HepG2 (cell line): ENCODE results near the gene APRT. TPM values are rescaled to one million over a fixed set of nuclear protein-coding genes. Genes with fewer than 3 reads are reported as not detected.
A peak's percentile ranks its signal among the peaks of the same experiment; 100 is the strongest.

Experiments
- ATAC-seq: fragments of 200-7000 bp; cut with Tn5 transposase; 3 replicates; pipeline ENCODE4 v1.9.1; 2020; ENCODE audit warnings: mild to moderate bottlenecking, moderate library complexity
- BruUV-seq: library from RNA; stranded (reverse); fragments of 400-500 nt; replicated peaks from 2 replicates; lab custom pipeline; 2021; lab: Mats Ljungman, UMichigan
- CTCF ChIA-PET: fragments of 300-600 bp; formaldehyde crosslinking; extraction: SDS; loops from one replicate; lab custom pipeline; 2021; ENCODE audit warnings: low total read pairs, inconsistent platforms, low intra/inter-chr PET ratio; lab: Yijun Ruan, JAX
- POLR2A ChIA-PET: fragments of 350-600 bp; sonication (Branson Sonifier 250); formaldehyde crosslinking; loops from one replicate; lab custom pipeline; 2020; ENCODE audit warnings: antibody characterized with exemption, inconsistent platforms; lab: Yijun Ruan, JAX
- DNase-seq: peaks from one replicate; pipeline ENCODE4 v3.0.0-alpha.2; 2015; ENCODE audit warnings: low spot score
- FAIRE-seq: peaks from 3 replicates; lab custom pipeline; 2011; peaks lifted over from hg19 to GRCh38; lab: Jason Lieb, UNC
- H2AFZ ChIP-seq: one replicate; pipeline ENCODE4 v1.6.1; 2011; ENCODE audit warnings: low read length, inconsistent platforms
- H3K27ac ChIP-seq: fragments of 300-600 bp; 3 replicates; pipeline ENCODE4 v1.8.0; 2011; ENCODE audit warnings: mixed run types, mild to moderate bottlenecking, mixed read lengths, low read length, inconsistent platforms; ENCODE audit not compliant: insufficient read depth; ENCODE audit errors: extremely low read length
- H3K27me3 ChIP-seq, 2 experiments: fragments of 200-600 bp in 1 of 2; 2 replicates in 1 of 2; 3 replicates in 1 of 2; pipeline versions ENCODE4 v1.6.0 to v1.8.0; 2011; ENCODE audit warnings: low read length in 2 of 2, mild to moderate bottlenecking in 2 of 2, moderate library complexity in 2 of 2, inconsistent platforms in 1 of 2; ENCODE audit not compliant: insufficient read depth in 2 of 2, control insufficient read depth in 1 of 2
- H3K36me3 ChIP-seq, 2 experiments: fragments of 200-600 bp in 1 of 2; replicated peaks in 1 of 2; 2 replicates in 1 of 2; 3 replicates in 1 of 2; pipeline versions ENCODE4 v1.5.1 to v1.8.0; 2011; ENCODE audit warnings: low read length in 2 of 2, inconsistent platforms in 1 of 2; ENCODE audit not compliant: insufficient read depth in 2 of 2, control insufficient read depth in 1 of 2
- H3K4me1 ChIP-seq: 2 replicates; pipeline ENCODE4 v1.5.1; 2012; ENCODE audit warnings: low read length, inconsistent platforms; ENCODE audit not compliant: insufficient read depth
- H3K4me2 ChIP-seq: 2 replicates; pipeline ENCODE4 v1.6.0; 2011; ENCODE audit warnings: low read depth, low read length, inconsistent platforms
- H3K4me3 ChIP-seq, 3 experiments: fragments of 200-600 bp in 1 of 3; sonication (generic), shearing (Covaris generic) in 1 of 3; replicated peaks in 1 of 3; 2 replicates each; pipeline ENCODE4 v1.5.1; 2011 to 2016; ENCODE audit warnings: low read length in 3 of 3, inconsistent platforms in 2 of 3, low read depth in 2 of 3, mild to moderate bottlenecking in 2 of 3, control low read depth in 1 of 3, mixed read lengths in 1 of 3; ENCODE audit not compliant: insufficient read depth in 1 of 3
- H3K79me2 ChIP-seq: one replicate; pipeline ENCODE4 v1.6.1; 2011; ENCODE audit warnings: low read length, inconsistent platforms; ENCODE audit not compliant: insufficient read depth
- H3K9ac ChIP-seq: 2 replicates; pipeline ENCODE4 v1.6.0; 2011; ENCODE audit warnings: mild to moderate bottlenecking, low read depth, low read length, inconsistent platforms; ENCODE audit not compliant: insufficient read depth
- H3K9me3 ChIP-seq: 2 replicates; pipeline ENCODE4 v1.5.1; 2012; ENCODE audit warnings: mild to moderate bottlenecking, low read length
- H4K20me1 ChIP-seq: 2 replicates; pipeline ENCODE4 v1.6.0; 2011; ENCODE audit warnings: inconsistent platforms, mild to moderate bottlenecking, low read length, moderate library complexity; ENCODE audit not compliant: insufficient read depth
- AGO2 ChIP-seq: fragments of 200-400 bp; formaldehyde crosslinking; optimal IDR thresholded peaks from 2 replicates; pipeline ENCODE3; 2017; ENCODE audit warnings: mild to moderate bottlenecking, low read depth, low read length, moderate library complexity
- CEBPB ChIP-seq: IDR thresholded peaks from 2 replicates; pipeline ENCODE4 v1.6.1; 2011; ENCODE audit warnings: low read depth, low read length, improper control_type of control experiment, borderline replicate concordance
- CENPX ChIP-seq: sonication (generic); formaldehyde crosslinking; IDR thresholded peaks from 2 replicates; pipeline ENCODE4 v1.9.0; 2021; ENCODE audit warnings: mild to moderate bottlenecking, missing genetic modification reagents, moderate library complexity
- ISX ChIP-seq: sonication (generic); formaldehyde crosslinking; conservative IDR thresholded peaks from 2 replicates; pipeline ENCODE4 v1.5.0; 2020; ENCODE audit warnings: missing genetic modification reagents
- POLR2A ChIP-seq, 2 experiments: IDR thresholded peaks; 2 replicates each; pipeline ENCODE4 v1.6.1; 2011; ENCODE audit warnings: low read depth in 2 of 2, low read length in 2 of 2, mild to moderate bottlenecking in 1 of 2, moderate library complexity in 1 of 2; ENCODE audit not compliant: insufficient read depth in 1 of 2
- SMAD9 ChIP-seq: sonication (generic); formaldehyde crosslinking; IDR thresholded peaks from 2 replicates; pipeline ENCODE4 v1.5.1; 2020; ENCODE audit warnings: mild to moderate bottlenecking, missing genetic modification reagents
- TBP ChIP-seq: sonication (generic); formaldehyde crosslinking; IDR thresholded peaks from 2 replicates; pipeline ENCODE4 v1.5.0; 2020; ENCODE audit warnings: missing genetic modification reagents
- ZNF274 ChIP-seq: sonication (generic); formaldehyde crosslinking; IDR thresholded peaks from 2 replicates; pipeline ENCODE4 v1.5.1; 2020; ENCODE audit warnings: mild to moderate bottlenecking, missing genetic modification reagents
- WGBS: methylation state at CpG from one replicate; pipeline ENCODE4 v1.1.6; 2017; ENCODE audit warnings: low lambda C conversion rate; 5-methylcytosine and 5-hydroxymethylcytosine counted together
- in situ Hi-C: cut with HindIII; loops from 2 replicates; pipeline ENCODE4 v1.10.0; 2017; ENCODE audit warnings: low pct_unique_long_range_greater_than_20kb; ENCODE audit not compliant: extremely low pct_ligation_motif_present
- intact Hi-C: fragments of 100-400 bp; cut with micrococcal nuclease; formaldehyde crosslinking; loops from one replicate; pipeline ENCODE4 v1.10.0; 2022; ENCODE audit not compliant: unreplicated experiment
- polyA plus RNA-seq, 8 experiments: library from polyadenylated mRNA; depleted of rRNA in 3 of 8; stranded (reverse) in 7 of 8; unstranded in 1 of 8; fragments of >200 nt; fragmentation: Illumina TruSeq in 4 of 8; extraction: Trizol in 4 of 8; gene quantifications; 2 replicates each; pipeline versions ENCODE4 v1.2.1 to v1.2.3, GENCODE V29; 2011 to 2016; ENCODE audit warnings: low read depth in 4 of 8, missing spikeins in 1 of 8, mixed read lengths in 1 of 8; ENCODE audit not compliant: insufficient read depth in 1 of 8
- total RNA-seq, 5 experiments: library from RNA; depleted of rRNA; stranded (reverse); fragments of >200 nt; fragmentation: Illumina TruSeq; extraction: Trizol; gene quantifications; 2 replicates each; pipeline ENCODE4 v1.2.3, GENCODE V29; 2016; ENCODE audit warnings: low read depth in 1 of 5
- TF ChIP-seq, protein P1 (sequence below): IDR thresholded peaks from 2 replicates; pipeline ENCODE4 v1.6.1; 2016; ENCODE audit warnings: control low read depth
- TF ChIP-seq, protein P2 (sequence below): sonication (generic); formaldehyde crosslinking; IDR thresholded peaks from 2 replicates; pipeline ENCODE4 v1.4.0; 2020; ENCODE audit warnings: mild to moderate bottlenecking, low read depth, missing genetic modification reagents
- TF ChIP-seq, protein P3 (sequence below): sonication (generic); formaldehyde crosslinking; IDR thresholded peaks from 2 replicates; pipeline ENCODE4 v1.4.0; 2020; ENCODE audit warnings: missing genetic modification reagents

Gene APRT
- total and polyA plus RNA-seq, 2 of the 13 experiments (the other 11 are each of a cell fraction or from before 2014, with no cell fraction given), result 155 to 242 TPM

DNA sequence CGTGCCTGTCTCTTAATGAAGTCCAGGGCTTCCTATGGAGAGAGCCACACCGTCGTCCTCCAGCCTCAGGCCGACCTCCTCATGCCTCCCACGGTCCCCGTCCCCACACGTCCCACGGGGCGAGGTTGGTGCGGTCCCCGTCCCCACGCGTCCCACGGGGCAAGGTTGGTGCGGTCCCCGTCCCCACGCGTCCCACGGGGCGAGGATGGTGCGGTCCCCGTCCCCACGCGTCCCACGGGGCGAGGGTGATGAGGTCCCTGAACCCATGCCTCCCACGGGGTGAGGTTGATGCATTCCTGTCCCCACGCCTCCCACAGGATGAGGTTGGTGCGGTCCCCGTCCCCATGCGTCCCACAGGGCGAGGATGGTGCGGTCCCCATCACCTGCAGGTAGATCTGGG, 24.1 kb upstream of the APRT start:
- CTCF ChIA-PET, result no interaction called here
- WGBS, result 90% methylated on average over 32 of the region's 33 CpGs

DNA sequence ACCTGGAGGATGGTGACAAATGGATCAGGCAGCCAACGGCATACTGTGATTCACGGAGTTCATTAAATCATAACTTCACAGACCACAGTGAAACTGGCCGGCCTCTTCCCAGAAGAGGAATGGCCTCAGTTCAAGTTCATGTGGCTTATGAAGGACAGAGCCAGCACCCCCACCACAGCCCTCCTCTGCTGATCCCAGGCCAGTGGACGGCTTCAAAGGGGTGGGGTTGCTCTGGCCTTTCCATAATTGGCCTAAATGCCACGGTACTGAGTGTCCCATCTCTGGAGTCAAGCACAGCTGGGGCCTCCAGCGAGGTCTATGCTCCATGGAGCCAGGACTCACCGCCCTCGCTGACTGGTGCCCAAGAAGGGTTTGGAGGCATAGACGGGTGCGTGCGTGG, 23.7 kb upstream of the APRT start:
- Histone ChIP-seq H3K9ac (no peak overlapping the region), H3K4me1 (0 out of 2 replicates have a peak, but pooled peaks cover 7% of the 10 kb centered on the region), H3K27me3 (no peaks in the 10 kb centered on the region), H3K27ac (no peak overlapping the region), H3K79me2 (no peaks in the 10 kb centered on the region), H3K4me3 (no peak overlapping the region), H3K9me3 (no peaks in the 10 kb centered on the region), H3K4me2 (no peak overlapping the region), H3K36me3 (no peaks in the 10 kb centered on the region)
- DNase-seq, result no peak
- WGBS, result 89% methylated on average over 11 of the region's 11 CpGs
- CTCF ChIA-PET, result no interaction called here
- POLR2A ChIA-PET, result no interaction called here
- in situ Hi-C loops, result no loop called here
- no TSS peak for BruUV-seq
- intact Hi-C loops, result no loop called here
- FAIRE-seq, result no peak
- no peak for TF ChIP-seq SMAD9 (CRISPR knock-in tag)
- TF ChIP-seq TBP (CRISPR knock-in tag), result no peak
- TF ChIP-seq, protein P1, sequence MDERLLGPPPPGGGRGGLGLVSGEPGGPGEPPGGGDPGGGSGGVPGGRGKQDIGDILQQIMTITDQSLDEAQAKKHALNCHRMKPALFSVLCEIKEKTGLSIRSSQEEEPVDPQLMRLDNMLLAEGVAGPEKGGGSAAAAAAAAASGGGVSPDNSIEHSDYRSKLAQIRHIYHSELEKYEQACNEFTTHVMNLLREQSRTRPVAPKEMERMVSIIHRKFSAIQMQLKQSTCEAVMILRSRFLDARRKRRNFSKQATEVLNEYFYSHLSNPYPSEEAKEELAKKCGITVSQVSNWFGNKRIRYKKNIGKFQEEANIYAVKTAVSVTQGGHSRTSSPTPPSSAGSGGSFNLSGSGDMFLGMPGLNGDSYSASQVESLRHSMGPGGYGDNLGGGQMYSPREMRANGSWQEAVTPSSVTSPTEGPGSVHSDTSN (CRISPR knock-in tag), result no peak
- TF ChIP-seq, protein P2, sequence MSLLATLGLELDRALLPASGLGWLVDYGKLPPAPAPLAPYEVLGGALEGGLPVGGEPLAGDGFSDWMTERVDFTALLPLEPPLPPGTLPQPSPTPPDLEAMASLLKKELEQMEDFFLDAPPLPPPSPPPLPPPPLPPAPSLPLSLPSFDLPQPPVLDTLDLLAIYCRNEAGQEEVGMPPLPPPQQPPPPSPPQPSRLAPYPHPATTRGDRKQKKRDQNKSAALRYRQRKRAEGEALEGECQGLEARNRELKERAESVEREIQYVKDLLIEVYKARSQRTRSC (CRISPR knock-in tag), result no peak
- TF ChIP-seq ZNF274 (CRISPR knock-in tag), result no peak
- no peak for TF ChIP-seq ISX (CRISPR knock-in tag)
- no peak for TF ChIP-seq CEBPB
- TF ChIP-seq CENPX, result no peak
- TF ChIP-seq POLR2A (IDR thresholded peaks at IDR 0.05; ENCODE audit: insufficient read depth in 1 of 2, low read depth in 2 of 2, low read length in 2 of 2), result no peak
- TF ChIP-seq, all 625 proteins: peak for 0
- no peak for ATAC-seq
- Histone ChIP-seq H2AFZ (no peak overlapping the region), H4K20me1 (no peaks in the 10 kb centered on the region)

More for the DNA sequence above, 24.1 kb upstream of the APRT start:
- Histone ChIP-seq H3K79me2 (no peaks in the 10 kb centered on the region), H3K4me3 (no peak overlapping the region), H3K4me2 (no peak overlapping the region), H4K20me1 (no peaks in the 10 kb centered on the region), H3K9me3 (no peaks in the 10 kb centered on the region), H3K36me3 (no peaks in the 10 kb centered on the region), H3K27ac (no peak overlapping the region), H3K9ac (no peak overlapping the region), H3K27me3 (no peaks in the 10 kb centered on the region), H3K4me1 (0 out of 2 replicates have a peak, but pooled peaks cover 7% of the 10 kb centered on the region), H2AFZ (no peak overlapping the region)
- no peak for DNase-seq
- POLR2A ChIA-PET, result no interaction called here
- ATAC-seq, result no peak
- TF ChIP-seq, protein P3, sequence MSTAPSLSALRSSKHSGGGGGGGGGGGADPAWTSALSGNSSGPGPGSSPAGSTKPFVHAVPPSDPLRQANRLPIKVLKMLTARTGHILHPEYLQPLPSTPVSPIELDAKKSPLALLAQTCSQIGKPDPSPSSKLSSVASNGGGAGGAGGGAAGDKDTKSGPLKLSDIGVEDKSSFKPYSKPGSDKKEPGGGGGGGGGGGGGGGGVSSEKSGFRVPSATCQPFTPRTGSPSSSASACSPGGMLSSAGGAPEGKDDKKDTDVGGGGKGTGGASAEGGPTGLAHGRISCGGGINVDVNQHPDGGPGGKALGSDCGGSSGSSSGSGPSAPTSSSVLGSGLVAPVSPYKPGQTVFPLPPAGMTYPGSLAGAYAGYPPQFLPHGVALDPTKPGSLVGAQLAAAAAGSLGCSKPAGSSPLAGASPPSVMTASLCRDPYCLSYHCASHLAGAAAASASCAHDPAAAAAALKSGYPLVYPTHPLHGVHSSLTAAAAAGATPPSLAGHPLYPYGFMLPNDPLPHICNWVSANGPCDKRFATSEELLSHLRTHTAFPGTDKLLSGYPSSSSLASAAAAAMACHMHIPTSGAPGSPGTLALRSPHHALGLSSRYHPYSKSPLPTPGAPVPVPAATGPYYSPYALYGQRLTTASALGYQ (CRISPR knock-in tag), result no peak
- TF ChIP-seq AGO2, result peak; percentile 64
- intact Hi-C loops, result no loop called here
- in situ Hi-C loops, result no loop called here
- BruUV-seq, result no TSS peak
- no peak for FAIRE-seq
